Measurements from ENCODE around the gene MRPS6.

DNA sequence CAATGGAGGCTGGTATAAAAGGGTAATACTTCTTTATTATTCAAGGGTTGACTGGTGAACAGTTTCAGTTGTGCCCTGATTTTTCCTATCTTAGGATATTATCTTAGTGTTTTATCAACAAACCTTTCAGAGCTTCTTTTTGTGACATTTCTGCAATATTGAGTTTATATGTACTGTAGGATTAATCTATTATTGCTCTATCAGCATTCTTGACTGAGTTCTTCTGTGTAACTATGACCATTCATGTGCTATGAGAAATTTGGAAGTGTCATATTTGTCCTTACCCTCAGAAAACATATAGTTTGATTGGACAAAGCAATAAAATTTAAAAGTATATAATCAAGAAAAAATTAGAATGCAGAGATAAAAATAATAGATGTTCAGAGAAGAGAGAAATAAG is 25.5 kb upstream of the MRPS6 start:
- TF ChIP-seq, protein P1, sequence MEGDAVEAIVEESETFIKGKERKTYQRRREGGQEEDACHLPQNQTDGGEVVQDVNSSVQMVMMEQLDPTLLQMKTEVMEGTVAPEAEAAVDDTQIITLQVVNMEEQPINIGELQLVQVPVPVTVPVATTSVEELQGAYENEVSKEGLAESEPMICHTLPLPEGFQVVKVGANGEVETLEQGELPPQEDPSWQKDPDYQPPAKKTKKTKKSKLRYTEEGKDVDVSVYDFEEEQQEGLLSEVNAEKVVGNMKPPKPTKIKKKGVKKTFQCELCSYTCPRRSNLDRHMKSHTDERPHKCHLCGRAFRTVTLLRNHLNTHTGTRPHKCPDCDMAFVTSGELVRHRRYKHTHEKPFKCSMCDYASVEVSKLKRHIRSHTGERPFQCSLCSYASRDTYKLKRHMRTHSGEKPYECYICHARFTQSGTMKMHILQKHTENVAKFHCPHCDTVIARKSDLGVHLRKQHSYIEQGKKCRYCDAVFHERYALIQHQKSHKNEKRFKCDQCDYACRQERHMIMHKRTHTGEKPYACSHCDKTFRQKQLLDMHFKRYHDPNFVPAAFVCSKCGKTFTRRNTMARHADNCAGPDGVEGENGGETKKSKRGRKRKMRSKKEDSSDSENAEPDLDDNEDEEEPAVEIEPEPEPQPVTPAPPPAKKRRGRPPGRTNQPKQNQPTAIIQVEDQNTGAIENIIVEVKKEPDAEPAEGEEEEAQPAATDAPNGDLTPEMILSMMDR (IDR thresholded peaks at IDR 0.05): no peak
- TF ChIP-seq POLR2A (IDR thresholded peaks at IDR 0.05; ENCODE audit: low read depth) (no peak), POLR2AphosphoS5 (IDR thresholded peaks at IDR 0.05) (no peak)

All from esophagus muscularis mucosa (tissue), 3 donors.